Skeletal muscle cell (primary cell): Measurements from ENCODE around the gene GIPC1.
A peak's percentile ranks its signal among the peaks of the same experiment; 100 is the strongest.

Experiments
- DNase-seq: peaks from one replicate; pipeline ENCODE4 v3.0.0-alpha.2; 2010; ENCODE audit warnings: low read depth
- H3K4me3 ChIP-seq: 2 replicates; pipeline ENCODE4 v1.5.1; 2011; ENCODE audit warnings: low read depth, mild to moderate bottlenecking, control low read depth, low read length, moderate library complexity

GIPC1 gene

DNA sequence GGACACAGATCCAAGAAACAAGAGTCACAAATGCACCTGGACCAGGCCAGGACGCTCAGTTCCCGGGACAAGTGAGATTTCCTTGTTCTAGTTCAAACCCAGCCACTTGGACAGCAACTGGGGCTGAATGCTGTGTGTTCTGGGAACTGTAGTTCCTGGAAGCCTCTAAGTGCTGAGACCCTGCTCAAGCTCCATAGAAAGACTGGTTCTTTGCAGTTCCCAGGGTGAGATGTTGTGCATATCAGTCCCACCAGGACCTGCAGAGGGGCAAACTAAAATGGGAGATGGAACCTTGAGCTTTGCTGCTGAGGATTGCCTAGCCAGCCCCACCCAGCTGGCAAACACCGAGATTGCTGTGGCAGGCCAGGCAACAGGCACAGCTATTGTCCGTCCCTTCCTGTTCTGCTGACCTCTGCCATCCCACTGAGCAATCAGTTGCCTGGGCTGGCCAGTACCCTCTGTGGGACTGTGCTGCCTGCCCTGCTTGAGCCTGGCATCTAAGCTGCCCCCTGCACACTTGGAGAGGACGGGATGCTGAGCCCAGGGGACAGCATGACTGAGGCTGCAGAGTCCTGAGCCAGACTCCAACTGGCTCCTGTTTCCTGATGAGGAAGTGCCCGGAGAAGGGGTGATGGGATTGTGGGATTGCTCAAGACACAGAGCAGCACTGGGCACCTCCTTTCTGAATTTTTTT, 1.4 kb upstream of the GIPC1 start:
- H3K4me3 ChIP-seq: no peak overlapping the region
- DNase-seq: no peak

DNA sequence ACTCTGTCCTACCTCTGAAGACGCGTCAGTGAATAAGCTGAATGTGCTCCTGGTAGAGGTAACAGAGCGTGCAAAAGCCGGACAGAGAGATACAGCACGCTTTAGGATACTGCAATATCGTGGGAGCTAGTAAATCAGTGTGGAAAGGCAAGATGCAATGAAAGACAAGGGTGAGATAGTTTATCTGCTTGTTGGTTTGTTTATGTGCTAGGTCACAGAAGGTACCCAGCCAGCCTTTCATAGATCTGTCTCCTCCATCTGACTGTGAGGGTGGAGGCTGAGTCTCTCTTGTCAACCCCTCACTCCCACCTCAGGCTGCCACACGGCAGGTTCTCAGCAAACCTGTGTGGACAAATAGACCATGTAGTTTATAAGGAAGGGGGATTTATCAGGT, 904 bp upstream of the GIPC1 start:
- peak overlapping the region; percentile 48 for H3K4me3 ChIP-seq
- DNase-seq: no peak

DNA sequence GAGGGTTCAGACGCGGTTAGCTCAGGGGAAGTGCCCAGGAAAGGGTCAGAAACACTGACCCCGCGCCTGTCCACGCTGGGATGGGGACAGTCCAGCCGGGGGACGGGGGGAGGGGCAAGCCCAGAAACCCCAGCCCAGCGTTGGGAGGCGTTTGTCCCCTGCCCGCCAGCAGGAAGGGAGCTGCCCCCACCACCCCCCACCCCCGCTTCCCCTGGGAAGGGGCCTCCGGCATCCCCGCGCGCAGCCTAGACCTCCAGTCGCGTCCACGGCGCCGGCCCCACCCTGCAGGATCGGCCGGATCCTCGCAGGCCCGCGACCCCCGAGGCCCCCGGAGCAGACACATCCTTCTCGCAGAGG, 277 bp downstream of the GIPC1 start:
- H3K4me3 ChIP-seq: peak overlapping the region; percentile 80
- no peak for DNase-seq

DNA sequence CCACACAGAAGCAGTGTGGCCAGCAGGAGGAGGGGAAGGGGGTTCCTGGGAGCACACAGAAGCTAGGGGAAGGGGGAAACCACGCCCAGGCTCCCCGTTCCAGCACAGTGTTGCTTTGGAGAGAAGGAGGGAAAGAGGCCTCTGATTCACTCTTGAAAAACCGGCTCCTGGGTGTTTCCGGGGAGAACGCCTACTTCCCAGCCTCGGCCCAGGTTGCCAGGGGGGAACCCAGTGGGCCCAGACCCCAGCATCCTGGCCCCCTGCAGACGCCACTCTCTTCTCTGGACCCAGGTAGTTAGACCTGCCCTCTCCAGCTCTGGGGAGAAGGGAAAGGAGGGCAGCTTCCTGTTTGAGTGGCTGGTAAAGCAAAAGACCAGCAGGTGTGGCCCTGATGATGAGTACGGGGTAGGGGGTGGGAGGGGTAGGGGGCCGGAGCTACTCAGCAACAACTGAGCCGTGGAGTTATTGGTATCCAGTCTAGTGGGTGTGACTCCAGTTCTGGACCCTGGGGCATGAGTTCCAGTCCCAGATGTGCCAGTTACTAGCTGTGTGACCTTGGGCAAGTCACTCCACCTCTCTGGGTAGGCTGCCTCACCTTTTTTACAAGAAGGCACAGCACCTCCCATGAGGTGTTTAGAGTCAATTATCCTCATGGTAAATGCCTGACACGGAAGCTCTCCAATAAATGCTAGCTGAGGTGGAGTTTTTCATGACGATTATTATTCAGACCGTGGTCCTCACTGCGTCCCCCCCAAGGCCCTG, 836 bp downstream of the GIPC1 start:
- peak overlapping the region; percentile 80 for H3K4me3 ChIP-seq
- no peak for DNase-seq

DNA sequence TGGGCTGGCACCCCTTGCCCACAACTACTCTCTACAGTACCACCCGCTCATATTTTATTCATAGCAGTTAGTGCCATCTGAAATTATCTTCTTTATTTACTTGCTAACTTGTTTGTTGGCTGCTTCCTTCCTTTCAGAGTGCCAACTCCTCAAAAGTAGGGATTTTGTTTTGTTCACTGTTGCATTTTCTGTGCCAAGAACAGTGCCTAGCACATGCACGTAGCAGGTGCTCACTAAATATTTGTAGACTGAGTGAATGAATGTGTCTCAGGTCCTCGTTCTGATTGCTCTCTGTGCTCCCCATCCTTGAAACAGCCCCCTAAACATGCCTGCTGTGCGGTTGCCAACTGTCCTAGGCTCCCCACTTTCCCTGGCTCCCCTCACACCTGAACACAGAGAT, 1.5 kb downstream of the GIPC1 start:
- peak overlapping the region; percentile 80 for H3K4me3 ChIP-seq
- DNase-seq: no peak

DNA sequence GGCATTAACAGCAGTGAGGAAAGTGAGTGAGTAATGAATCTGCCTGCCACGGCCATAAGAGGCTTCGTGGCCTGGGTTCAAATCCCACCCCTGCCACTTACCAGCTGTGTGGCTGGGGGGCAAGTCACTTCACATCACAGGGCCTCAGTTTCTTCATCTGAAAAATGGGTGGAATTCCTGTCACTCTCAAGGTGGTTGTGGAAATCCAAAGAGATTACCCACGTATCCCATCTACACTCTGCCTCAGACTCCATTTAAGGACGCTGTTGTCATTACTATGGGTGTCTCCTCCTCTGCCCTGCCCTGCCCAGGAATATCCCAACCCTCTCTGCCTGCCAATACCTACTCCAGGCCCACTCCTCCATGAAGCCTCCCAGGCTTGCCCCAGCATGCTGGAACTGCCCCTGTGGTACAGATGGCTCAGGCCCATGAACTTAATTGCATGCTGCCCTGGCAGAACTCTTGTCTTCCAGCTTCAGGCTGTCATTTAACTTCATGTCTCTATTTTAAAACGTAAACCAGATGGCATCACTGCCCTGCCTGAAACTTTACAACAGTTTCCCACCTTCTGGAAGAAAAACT, 3.1 kb downstream of the GIPC1 start:
- DNase-seq: no peak
- no peak overlapping the region for H3K4me3 ChIP-seq

DNA sequence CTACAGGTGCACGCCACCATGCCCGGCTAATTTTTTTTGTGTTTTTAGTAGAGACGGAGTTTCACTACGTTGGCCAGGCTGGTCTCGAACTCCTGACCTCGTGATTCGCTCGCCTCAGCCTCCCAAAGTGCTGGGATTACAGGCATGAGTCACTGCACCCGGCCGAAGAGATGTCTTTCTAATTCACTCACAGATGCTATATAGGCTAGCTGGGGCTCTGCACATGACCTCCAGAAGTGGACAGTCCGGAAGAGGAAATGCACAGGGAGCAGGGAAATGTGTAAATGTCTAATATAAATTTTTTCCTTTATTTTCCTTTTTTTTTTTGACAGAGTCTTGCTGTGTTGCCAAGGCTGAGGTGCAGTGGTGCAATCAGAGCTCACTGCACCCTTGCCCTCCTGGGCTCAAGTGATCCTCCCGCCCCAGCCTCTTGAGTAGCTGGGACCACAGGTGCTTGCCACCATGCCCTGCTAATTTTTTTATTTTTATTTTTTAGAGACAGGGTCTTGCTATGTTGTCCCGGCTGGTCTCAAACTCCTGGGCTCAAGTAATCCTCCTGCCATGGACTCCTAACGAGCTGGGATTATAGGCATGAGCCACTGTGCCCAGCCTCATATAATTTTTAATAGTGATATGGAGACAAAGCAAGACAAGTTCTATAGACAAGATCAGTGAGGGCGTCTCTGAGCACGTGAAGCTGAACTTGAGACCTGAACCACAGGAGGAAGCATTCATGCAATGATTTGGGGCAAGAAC, 8.4 kb downstream of the GIPC1 start:
- H3K4me3 ChIP-seq: no peak overlapping the region
- no peak for DNase-seq

DNA sequence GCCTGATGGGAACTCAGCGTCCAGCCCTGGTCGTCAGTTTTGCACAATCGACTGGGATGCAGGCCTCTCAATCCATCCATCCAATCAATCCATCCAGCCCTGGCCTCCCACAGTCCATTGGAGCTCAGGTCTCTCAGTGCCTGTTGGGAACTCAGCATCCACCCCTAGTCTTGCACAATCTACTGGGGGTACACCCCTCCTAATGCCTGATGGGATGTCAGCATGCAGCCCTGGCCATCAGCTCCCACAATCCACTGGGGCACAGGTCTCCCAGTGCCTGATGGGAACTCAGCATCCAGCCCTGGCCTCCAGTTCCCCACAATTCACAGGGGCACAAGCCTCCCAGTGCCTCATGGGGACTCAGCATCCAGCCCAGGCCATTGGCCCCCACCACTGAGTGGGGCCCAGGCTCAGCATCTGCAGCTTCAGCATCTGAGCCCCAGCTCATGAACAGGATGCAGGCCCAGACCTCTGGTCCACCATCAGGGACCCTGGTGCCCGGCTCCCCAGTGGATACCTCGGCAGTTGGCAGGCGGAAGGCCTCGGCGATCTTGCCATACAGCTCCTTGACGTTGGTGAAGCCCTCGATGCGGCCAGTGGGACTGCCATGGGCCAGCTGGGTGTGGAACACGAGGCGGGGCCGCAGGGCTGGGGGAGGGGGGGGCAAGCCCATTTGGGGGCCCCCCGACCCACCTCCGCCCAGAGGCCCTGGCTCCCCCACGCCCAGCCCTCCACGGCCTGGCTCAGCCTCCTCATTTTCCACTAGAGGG, 13.6 kb downstream of the GIPC1 start:
- no peak overlapping the region for H3K4me3 ChIP-seq
- no peak for DNase-seq

DNA sequence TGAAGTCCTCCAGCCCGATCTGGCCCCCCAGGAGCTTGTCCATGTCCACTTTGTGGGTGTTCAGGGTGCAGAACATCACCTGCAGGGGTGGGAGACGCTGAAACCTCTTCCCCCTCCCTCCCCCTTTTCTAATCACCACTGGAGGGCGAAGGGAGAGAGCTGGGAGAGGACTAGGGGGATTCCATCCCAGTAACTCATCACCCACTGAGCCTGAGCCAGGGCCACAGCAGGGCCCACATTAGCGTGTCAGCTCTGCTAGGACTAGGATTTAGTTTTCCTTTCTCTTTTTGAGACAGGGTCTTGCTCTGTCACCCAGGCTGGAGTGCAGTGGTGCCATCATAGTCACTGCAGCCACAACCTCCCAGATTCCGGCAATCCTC, 15.2 kb downstream of the GIPC1 start:
- no peak overlapping the region for H3K4me3 ChIP-seq
- DNase-seq: no peak

DNA sequence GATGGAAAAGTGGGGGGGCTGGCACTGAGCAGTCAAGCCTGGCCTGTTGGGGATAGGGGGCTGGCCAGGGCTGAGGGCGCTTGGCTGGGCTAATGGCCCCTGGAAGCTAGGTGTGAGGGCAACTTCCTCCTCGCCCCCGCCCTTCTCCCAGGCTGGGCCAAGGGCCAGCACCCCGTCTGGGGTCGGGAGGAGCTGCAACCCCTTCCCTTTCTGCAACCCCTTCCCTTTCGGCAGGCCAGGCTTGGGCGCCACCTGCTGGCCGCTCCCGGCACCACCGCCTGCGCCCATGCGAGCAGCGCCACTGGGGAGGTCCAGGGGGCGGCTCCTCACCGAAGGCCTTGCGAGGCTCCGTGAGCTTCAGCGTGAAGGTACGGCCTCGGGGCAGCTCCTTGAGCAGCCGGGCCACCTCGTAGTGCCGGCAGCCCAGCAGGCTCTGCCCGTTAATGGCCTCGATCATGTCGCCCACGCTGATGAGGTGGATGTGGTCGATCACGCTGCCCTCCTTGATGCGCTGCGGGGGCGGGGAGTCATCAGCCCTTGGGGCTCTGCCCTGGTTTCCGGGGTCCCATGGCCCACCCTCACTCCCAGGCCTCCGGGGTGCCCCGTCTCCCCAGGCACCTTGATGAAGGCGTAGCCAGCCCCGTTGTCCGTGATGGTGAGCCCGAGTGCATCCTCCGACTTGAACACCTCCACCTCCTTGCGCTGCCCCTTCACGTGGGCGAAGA, 15.8 kb downstream of the GIPC1 start:
- no peak overlapping the region for H3K4me3 ChIP-seq
- DNase-seq: no peak

DNA sequence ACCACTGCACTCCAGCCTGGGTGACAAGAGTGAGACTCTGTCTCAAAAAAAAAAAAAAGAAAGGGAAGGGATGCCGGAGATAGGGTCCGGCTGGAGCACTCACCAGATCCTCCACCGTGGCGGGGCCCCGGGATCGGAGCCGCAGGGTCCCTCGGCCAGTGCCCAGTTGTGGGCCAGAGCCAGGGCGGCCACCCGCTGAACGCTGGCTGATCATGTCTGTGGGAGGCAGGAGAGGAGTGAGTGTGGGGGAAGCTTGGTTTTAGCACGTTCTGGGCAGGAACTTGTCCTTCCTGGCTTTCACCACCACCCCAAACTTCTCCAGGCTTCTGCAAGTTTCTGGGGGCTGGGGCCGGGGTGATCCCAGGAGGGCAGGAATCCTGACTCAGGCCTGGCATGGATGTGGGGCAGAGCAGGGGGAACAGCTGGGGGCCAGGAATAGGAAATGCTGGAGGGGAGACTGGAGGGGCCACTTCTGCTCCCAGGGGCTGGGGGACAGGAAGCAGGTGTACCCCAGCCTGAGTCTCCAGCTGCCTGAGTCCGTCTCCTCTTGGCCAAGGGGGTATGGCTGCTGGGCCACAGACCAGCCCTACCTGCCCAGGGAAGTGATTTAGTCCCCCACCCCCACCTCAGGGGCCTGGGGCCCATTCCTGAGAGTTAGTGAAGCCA, 16.5 kb downstream of the GIPC1 start:
- DNase-seq: no peak
- no peak overlapping the region for H3K4me3 ChIP-seq

DNA sequence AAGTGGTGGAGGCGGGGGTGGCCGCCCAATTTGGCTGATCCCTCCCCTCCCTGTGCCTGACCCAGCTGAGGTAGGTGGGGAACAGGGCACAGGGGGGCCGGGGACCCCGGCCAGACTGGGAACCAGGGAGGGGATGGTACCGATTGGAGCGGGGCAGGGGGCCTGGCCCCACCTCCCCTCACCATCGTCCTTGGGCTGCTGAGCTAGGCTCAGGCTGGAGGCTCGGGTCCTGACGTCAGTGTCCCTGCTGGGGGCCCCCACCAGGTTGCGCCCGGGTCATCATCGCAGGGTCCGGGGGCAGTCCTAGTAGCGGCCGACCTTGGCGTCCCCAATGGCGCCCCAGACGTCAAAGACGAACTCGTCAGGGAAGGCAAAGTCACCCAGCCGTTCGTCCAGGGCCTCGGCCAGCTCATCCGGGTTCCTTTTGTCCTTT, 17.8 kb downstream of the GIPC1 start:
- DNase-seq: no peak

DNA sequence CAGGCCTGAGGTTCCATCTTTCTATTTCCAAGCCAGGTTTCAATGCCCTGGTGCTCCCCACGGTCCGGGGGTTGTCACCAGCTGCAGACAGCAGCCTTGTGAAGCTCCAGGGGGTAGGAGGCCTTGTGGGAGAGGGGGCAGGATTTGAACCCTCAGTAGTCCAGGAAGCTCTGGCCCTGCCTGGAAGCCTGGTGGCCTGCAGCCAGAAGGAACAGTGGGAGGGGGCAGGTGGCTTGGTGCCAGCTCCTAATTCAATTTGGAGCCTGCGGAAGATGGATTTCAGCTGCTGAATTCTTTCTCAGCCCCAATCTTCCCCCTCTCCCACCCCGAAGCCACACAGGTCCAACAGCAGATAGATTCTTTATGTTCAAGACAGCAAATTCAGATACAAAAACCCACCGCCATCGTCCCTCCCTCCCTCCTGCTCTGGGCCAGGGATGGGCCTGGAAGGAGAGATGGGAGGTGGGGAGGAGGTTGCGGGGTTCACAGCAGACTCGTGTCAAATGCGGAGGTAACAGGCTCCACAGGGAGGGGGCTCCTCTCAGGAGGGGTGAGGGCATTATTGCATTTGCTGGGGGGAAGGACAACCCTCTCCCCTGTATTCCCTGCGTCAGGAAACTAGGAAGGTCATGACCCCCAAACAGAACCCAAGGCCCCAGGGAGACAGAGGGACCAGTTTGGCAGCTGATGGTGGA, 18.4 kb downstream of the GIPC1 start:
- DNase-seq: no peak
- H3K4me3 ChIP-seq: no peak overlapping the region

More for the DNA sequence above, 17.8 kb downstream of the GIPC1 start:
- no peak overlapping the region for H3K4me3 ChIP-seq

DNA sequence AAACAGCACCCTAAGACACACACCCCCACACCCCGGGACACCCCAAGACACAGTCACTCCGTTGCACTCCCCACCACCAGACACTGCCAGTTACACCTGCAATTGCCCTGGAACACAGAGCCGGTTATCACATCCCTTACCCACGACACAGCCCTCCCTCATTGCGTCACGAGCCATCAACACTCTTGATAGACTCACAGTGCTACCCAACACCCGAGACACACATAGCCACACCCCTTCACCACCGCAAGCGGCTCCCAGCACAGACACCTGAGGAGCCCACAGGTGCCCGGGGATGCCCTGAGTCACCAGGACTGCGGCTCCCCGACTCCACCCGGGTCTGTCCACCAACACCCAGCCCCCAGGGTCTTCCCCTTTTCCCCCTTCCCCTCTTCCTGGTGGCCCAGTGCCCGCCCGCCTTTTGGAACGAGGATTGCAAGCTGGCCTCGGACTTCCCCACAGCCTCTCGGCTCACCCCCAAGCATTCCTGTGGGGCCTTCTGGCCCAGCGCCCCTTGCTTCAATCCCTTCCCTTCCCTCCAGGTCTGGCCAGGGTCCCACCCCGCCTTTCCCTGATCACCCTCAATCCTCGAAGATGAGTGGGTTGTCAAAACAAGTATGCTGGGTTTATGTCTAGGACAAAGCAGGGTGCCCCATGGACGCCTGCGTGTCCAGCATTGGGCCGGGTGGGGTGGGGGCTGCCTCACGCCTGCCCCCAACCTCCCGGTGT, 19.1 kb downstream of the GIPC1 start:
- no peak overlapping the region for H3K4me3 ChIP-seq
- DNase-seq: peak; percentile 54

DNA sequence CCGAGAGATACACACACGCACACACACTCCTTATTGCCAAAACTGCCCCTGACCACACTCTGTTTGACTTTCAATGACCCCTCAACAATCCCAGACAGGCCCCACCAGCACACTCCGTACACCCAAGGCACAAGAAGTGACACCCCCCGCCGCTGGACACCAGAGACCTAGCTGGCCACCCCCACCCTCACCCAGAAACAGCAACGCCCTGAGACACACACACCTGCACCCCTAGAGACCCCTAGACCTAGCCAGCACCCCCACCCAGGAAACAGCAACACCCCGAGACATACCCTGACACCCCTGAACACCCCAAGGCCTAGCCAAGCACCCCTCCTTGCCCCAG, 19.6 kb downstream of the GIPC1 start:
- no peak overlapping the region for H3K4me3 ChIP-seq
- DNase-seq: no peak

DNA sequence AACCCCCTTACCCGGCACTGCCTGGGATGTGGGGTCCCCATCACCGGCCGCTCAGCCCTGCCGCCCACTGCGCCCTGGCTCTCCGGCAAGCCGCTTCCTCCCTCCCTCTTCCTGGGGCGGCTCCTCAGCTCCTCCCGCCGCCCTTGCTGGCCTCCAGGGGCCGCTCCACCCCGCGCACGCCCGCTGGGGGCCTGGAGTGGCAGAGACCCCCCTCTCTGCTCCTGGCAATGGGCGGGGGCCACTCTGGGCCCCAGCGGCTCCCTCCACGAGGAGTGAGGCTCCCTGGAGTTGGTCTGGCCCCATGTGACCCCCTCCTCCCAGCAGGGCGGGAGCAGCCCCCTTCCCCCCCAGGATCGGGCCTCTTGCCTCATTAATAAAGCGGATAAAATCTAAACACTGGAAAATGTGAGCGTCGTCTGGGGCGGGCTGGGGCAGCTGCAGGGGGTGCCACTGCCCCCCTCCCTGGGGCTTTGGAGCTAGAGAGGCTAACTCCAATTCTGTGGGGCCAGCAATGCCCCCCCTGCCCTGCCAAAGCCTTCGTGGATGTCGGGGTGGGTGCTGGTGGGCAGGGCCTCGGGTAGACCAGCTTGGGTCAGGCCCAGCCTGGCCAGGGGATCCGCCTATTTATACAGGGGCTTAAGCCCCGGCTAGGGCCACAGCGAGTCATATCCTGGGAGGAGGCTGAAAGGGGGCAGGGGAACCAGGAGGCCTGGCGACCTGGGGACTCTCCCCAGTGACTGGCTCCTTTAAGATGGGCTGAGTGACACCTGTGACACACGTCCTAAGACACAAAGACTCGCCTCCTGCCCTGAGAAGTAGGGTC, 20.5 kb downstream of the GIPC1 start, which contains the start of gene PTGER1:
PTGER1 (minus strand) TSS at position 104 of the 823 bp plus-strand sequence. CDS start 1,034 bp downstream, outside the sequence.
- no peak within 1 kb of the TSS for H3K4me3 ChIP-seq

More for the DNA sequence above, 20.5 kb downstream of the GIPC1 start, which contains the start of gene PTGER1:
- no peak for DNase-seq
